HUES48 (cell line): ENCODE results near the gene CABP5.
"Not testable (repeated sequence)": the region's sequence is repeated elsewhere in the genome, so short reads cannot be mapped to it uniquely, and the experiment has no call there.

Experiments
- H3K27ac ChIP-seq: one replicate; pipeline ENCODE4 v1.7.0; 2013; ENCODE audit warnings: low read depth, low read length, inconsistent platforms
- H3K27me3 ChIP-seq: 2 replicates; pipeline ENCODE4 v1.6.1; 2013; ENCODE audit warnings: mild to moderate bottlenecking, low read length; ENCODE audit not compliant: control insufficient read depth, insufficient read depth
- H3K36me3 ChIP-seq: 2 replicates; pipeline ENCODE4 v1.6.1; 2013; ENCODE audit warnings: low read length; ENCODE audit not compliant: control insufficient read depth, insufficient read depth
- H3K4me1 ChIP-seq: 2 replicates; pipeline ENCODE4 v1.6.1; 2013; ENCODE audit warnings: mild to moderate bottlenecking, low read length; ENCODE audit not compliant: control insufficient read depth, insufficient read depth
- H3K4me3 ChIP-seq: 2 replicates; pipeline ENCODE4 v1.5.1; 2013; ENCODE audit warnings: mild to moderate bottlenecking, low read depth, low read length
- H3K9ac ChIP-seq: 2 replicates; pipeline ENCODE4 v1.6.1; 2013; ENCODE audit warnings: mild to moderate bottlenecking, low read depth, low read length, moderate library complexity
- H3K9me3 ChIP-seq: 2 replicates; pipeline ENCODE4 v1.6.1; 2013; ENCODE audit warnings: low read length; ENCODE audit not compliant: control insufficient read depth, insufficient read depth

The CABP5 gene

DNA sequence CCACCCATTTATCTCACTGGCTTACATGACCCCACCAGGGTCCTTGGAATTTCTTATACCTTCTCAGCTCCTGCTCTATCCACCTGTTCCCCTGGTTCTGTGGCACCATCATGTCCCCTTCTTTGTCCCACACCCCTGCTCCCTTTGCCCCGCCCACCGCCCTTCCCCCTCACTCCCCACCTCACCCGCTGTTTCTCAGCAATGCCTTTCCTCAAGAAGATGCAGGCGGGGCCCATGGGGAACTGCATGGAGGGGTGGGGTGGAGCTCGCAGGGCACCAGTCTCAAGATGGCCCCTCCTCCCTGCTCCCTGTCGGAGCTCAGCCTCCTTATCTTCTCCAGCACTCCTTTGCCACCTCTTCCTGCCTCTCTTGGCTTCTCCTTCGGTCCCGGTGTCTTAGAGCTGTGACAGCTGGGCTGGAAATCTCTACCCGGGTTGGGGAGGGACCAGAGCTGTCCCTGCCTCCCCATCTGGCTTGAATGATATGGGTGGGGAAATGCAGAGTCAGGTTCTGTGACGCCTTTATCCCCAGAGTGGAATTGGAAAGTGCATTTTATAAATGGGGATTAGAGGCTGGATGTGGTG, at the start of gene CABP5:
CABP5 (minus strand) TSS at position 405 of the 584 bp plus-strand sequence; CDS start at position 248, 157 bp downstream.
- Histone ChIP-seq H3K4me3 (no peak within 1 kb of the TSS), H3K27ac (no peak within 1 kb of the TSS), H3K36me3 (no peaks in the 10 kb centered on the region), H3K4me1 (no peaks in the 10 kb centered on the region), H3K9me3 (peaks cover 65% of the 10 kb centered on the region), H3K27me3 (no peaks in the 10 kb centered on the region), H3K9ac (no peak within 1 kb of the TSS)

- H3K4me3 ChIP-seq, H3K36me3 ChIP-seq, H3K4me1 ChIP-seq, H3K27me3 ChIP-seq, H3K9ac ChIP-seq, H3K27ac ChIP-seq: not testable (repeated sequence)
- peaks cover 24% of the 10 kb centered on the region for H3K9me3 ChIP-seq
Measured at GRCh38 chr19:48091111-48091718, 47.3 kb upstream of the CABP5 start.

DNA sequence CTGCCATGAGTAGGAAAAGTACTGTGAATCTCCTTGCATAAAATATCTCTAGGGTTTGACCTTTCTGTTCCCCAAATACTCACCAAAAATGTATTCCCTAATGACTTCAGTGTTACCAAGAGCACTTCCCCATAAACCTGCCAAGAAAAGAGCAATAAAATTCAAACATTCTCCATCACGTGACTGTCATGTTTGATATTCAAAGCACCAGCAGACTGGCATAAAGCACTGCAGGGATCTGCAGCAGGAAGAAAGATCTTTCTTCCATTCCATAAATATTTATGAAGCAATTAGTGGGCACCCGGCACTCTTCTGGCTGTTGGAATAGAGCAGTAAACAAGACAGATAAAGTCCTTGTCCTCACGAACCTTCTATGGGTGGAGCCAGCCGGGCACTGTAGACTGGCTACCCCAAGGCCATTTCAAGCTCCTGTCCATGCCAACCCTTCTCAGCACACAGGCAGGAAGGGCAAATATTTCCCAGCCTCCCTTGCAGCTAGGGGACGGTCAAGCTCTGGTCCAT, 46.5 kb upstream of the CABP5 start:
- Histone ChIP-seq H3K36me3 (no peaks in the 10 kb centered on the region), H3K4me3 (no peak overlapping the region), H3K4me1 (no peaks in the 10 kb centered on the region), H3K9ac (no peak overlapping the region), H3K9me3 (peaks cover 22% of the 10 kb centered on the region), H3K27ac (no peak overlapping the region), H3K27me3 (no peaks in the 10 kb centered on the region)

- H3K27me3 ChIP-seq, H3K27ac ChIP-seq, H3K36me3 ChIP-seq, H3K9ac ChIP-seq, H3K4me1 ChIP-seq, H3K4me3 ChIP-seq: not testable (repeated sequence)
- H3K9me3 ChIP-seq, result peaks cover 23% of the 10 kb centered on the region
Measured at GRCh38 chr19:48088991-48089390, 45.1 kb upstream of the CABP5 start.

DNA sequence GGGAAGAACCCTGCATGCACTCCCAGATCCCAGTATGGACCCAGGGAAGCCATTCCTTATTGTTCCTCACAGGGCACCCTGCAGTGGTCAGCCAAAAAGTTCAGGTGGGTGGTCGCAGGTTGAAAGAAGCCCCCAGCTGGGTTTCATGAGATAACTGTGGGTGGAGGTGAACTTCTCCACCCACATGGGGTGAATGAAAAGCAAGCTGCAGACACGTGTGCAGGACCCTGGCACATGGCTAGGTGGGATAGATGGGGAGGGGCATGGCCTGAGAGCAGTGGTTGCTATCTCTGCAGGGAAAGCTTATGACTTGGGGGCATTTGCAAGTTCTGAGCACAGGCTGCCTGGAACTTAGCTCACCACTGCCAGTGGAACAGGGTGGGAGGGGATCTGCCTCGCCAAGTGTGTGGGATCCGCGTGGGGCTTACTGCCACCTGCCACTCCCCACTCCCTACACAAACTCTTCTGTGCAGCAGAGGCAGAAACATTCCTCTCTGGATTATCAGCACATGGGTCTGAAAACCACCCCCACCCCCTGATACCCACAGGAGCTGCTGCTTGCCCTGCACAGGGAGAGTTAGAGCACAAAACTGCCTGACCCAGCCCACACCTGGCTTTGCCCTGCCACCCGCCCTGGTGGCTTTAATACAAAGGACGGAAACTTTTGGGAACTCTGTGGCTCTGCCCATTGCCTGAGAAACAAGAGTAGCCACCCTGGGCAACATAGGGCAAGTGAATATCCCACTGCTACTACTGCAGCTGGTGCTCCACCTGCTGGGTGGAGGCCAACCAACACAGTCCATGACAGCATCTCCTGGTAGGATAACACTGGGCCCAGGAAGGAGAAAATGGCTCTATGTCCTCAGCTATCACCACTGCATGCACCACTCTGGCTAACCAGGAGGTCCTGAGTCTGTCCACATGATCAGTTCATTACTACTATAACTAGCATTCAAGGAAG, 42.3 kb upstream of the CABP5 start:
- H3K9ac ChIP-seq, result no peak overlapping the region
- no peaks in the 10 kb centered on the region for H3K27me3 ChIP-seq
- H3K9me3 ChIP-seq, result peaks cover 21% of the 10 kb centered on the region
- H3K4me1 ChIP-seq, result no peaks in the 10 kb centered on the region
- H3K4me3 ChIP-seq, result no peak overlapping the region
- H3K36me3 ChIP-seq, result no peaks in the 10 kb centered on the region
- no peak overlapping the region for H3K27ac ChIP-seq

GRCh38 chr19:48085076-48085475, 41.2 kb upstream of the CABP5 start:
- H3K27ac ChIP-seq, result no peak overlapping the region
- H3K4me1 ChIP-seq, result no peaks in the 10 kb centered on the region
- H3K9me3 ChIP-seq, result peaks cover 21% of the 10 kb centered on the region
- no peak overlapping the region for H3K4me3 ChIP-seq
- no peaks in the 10 kb centered on the region for H3K27me3 ChIP-seq
- H3K36me3 ChIP-seq, result no peaks in the 10 kb centered on the region
- H3K9ac ChIP-seq, result no peak overlapping the region

GRCh38 chr19:48081106-48081505, 37.2 kb upstream of the CABP5 start:
- Histone ChIP-seq H3K9me3 (peaks cover 15% of the 10 kb centered on the region), H3K4me3 (no peak overlapping the region), H3K27ac (no peak overlapping the region), H3K27me3 (no peaks in the 10 kb centered on the region), H3K9ac (no peak overlapping the region), H3K4me1 (no peaks in the 10 kb centered on the region), H3K36me3 (no peaks in the 10 kb centered on the region)

DNA sequence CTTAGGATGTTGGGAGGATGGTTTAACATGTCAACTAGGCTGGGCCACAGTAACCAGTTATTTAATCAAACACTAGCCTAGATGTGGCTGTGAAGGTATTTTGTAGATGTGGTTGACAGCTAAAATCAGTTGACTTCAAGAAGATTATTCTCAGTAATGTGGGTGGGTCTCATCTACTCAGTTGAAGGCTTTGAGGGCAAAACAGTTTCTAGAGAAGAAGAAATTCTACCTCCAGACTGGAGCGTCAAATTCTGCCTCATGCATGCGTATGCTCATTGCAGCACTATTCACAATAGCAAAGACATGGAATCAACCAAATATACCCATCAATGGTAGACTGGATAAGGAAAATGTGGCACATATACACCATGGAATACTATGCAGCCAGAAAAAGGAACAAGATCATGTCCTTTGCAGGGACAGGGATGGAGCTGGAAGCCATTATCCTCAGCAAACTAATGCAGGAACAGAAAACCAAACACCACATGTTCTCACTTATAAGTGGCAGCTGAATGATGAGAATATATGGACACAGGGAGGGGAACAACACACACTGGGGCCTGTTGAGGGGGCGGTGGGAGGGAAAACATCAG, 26.4 kb upstream of the CABP5 start:
- not testable (repeated sequence) for H3K4me1 ChIP-seq, H3K36me3 ChIP-seq, H3K27ac ChIP-seq

DNA sequence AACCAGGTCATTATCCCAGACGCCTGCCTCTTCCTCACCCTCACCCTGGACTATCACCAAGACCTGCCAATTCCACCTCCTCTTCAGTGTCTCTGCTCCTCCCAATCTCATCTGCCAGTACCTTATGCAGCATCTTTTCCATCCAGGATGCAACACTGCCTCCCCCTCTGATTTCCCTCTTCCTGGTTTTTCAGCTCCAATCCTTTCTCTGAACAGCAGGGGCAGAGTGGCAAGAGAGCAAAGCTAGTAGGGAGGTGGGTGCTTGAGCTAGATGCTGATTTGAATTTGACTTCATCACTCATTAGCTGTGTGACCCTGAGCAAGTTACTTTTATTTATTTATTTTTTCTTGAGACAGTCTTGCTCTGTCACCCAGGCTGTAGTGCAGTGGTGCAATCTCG, 25.6 kb upstream of the CABP5 start:
- Histone ChIP-seq H3K36me3 (no peaks in the 10 kb centered on the region), H3K4me1 (no peaks in the 10 kb centered on the region), H3K27ac (no peak overlapping the region), H3K9me3 (peaks cover 21% of the 10 kb centered on the region; the same call in 1 of the 2 replicates), H3K27me3 (no peaks in the 10 kb centered on the region), H3K9ac (no peak overlapping the region), H3K4me3 (no peak overlapping the region)

More for the DNA sequence above, 26.4 kb upstream of the CABP5 start:
- not testable (repeated sequence) for H3K4me3 ChIP-seq, H3K9ac ChIP-seq, H3K27me3 ChIP-seq
- peaks cover 24% of the 10 kb centered on the region for H3K9me3 ChIP-seq

GRCh38 chr19:48064509-48064908, 20.6 kb upstream of the CABP5 start:
- Histone ChIP-seq H3K27ac (peak overlapping the region; percentile 66), H3K9ac (no peak overlapping the region), H3K4me3 (no peak overlapping the region), H3K4me1 (no peaks in the 10 kb centered on the region), H3K27me3 (no peaks in the 10 kb centered on the region), H3K36me3 (no peaks in the 10 kb centered on the region), H3K9me3 (peaks cover 21% of the 10 kb centered on the region; the same call in 1 of the 2 replicates)
